ENCODE results near the gene SIGLEC6.
"Not testable (repeated sequence)": the region's sequence is repeated elsewhere in the genome, so short reads cannot be mapped to it uniquely, and the experiment has no call there.

Gene SIGLEC6

DNA sequence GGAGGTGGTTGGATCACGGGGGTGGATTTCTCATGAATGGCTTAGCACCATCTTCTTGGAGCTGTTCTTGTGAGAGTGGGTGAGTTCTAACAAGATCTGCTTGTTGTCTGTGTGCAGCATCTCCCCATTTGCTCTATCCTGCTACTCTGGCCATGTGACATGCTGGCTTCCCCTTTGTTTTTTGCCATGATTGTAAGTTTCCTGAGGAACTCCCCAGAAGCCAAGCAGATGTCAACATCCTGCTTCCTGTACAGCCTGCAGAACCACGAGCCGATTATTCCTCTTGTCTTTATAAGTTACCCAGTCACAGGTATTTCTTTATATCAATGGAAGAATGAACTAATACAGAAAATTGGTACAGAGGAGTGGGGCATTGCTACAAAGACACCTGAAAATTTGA lies 27.6 kb downstream of the SIGLEC6 start:
- TF ChIP-seq, protein P1, sequence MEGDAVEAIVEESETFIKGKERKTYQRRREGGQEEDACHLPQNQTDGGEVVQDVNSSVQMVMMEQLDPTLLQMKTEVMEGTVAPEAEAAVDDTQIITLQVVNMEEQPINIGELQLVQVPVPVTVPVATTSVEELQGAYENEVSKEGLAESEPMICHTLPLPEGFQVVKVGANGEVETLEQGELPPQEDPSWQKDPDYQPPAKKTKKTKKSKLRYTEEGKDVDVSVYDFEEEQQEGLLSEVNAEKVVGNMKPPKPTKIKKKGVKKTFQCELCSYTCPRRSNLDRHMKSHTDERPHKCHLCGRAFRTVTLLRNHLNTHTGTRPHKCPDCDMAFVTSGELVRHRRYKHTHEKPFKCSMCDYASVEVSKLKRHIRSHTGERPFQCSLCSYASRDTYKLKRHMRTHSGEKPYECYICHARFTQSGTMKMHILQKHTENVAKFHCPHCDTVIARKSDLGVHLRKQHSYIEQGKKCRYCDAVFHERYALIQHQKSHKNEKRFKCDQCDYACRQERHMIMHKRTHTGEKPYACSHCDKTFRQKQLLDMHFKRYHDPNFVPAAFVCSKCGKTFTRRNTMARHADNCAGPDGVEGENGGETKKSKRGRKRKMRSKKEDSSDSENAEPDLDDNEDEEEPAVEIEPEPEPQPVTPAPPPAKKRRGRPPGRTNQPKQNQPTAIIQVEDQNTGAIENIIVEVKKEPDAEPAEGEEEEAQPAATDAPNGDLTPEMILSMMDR (IDR thresholded peaks at IDR 0.05; ENCODE audit: borderline replicate concordance, insufficient read depth, low read depth, low read length): no peak
- no peak overlapping the region for H3K4me3 ChIP-seq (ENCODE audit: low read depth, low read length)

DNA sequence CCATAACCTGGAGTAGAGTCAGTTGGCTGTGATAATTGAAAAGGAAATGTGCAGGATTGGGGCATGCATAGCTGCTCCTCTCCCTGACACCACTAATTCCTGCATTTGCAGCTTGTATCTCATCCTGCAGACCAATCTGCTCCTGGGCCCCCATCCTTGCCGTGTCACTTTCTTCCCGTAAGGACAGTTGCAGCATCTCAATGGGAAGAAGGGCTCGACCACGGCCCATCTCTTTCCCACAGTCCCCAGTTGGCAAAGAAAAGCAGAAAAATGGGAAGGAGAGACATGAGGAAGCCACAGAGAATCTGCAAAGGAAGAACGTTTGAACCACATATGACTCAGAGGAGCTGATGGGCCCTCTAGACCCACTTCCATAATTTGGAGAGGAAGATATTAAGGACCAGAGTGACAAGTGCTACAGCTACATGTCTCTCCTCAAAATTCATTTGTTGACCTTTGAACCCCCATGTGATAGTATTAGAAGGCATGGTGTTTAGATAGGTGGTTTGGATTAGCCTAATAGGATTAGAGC lies 28.1 kb downstream of the SIGLEC6 start:
- TF ChIP-seq, protein P1 (IDR thresholded peaks at IDR 0.05; ENCODE audit: borderline replicate concordance, insufficient read depth, low read depth, low read length): no peak
- no peak overlapping the region for H3K4me3 ChIP-seq (ENCODE audit: low read depth, low read length)

DNA sequence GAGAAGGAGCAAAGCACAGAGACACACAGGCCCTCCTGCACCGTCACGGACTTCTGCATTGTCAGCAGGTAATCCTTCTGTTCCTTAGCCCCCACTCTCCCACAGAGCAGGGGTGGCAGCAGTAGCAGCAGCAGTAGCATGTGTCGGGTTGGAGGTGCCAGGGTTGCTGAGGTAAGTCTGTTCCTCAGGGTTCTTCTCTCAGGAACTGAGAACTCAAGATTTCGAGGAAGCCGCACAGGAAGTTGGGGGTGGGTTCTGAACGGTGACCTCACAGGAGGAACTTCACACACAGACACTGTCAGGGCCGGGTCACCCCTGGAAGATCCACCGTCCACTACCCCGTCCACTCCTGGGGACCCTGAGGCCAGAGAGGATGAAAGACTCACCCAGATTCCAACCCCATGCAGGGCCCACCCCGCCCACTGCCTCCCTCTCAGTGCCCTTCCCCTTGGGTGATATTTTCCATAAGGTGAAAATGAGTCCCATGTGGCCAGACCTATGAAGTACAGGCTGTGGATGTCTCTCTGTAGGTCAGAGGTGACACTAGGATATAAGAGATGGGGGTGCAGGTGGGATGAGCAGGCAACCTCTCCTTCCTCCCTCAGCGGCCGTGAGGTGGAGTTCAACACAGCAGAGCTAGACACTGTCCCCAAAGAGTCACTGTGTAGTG lies 29.7 kb downstream of the SIGLEC6 start, which contains the start of gene SIGLEC12:
Gene SIGLEC12 (minus strand): TSS at position 207 of the 670 bp plus-strand sequence. CDS start 67 bp downstream, at position 140.
- TF ChIP-seq, protein P1 (IDR thresholded peaks at IDR 0.05; ENCODE audit: borderline replicate concordance, insufficient read depth, low read depth, low read length): no peak
- H3K4me3 ChIP-seq (ENCODE audit: low read depth, low read length): no peak within 1 kb of the TSS

DNA sequence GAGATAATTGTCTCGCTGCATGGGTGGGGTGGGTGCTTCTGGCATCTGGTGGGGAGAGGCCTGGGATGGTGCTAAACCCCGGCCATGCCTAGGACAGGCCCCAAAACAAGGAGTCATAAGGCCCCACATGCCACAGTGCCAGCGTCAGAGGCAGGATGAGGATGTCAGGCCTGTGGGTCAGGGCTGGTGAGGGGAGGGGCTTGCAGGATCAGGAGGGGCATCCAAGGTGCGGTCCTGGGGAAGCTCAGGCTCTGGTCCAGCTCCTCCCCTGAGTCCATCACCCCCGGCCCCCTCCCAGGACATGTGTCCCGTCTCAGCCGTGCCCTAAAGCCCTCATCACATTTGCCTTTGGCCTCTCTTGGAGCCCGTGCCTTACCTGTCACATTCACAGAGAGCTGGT lies 30.5 kb downstream of the SIGLEC6 start:
- not testable (repeated sequence) for H3K4me3 ChIP-seq (ENCODE audit: low read depth, low read length)

DNA sequence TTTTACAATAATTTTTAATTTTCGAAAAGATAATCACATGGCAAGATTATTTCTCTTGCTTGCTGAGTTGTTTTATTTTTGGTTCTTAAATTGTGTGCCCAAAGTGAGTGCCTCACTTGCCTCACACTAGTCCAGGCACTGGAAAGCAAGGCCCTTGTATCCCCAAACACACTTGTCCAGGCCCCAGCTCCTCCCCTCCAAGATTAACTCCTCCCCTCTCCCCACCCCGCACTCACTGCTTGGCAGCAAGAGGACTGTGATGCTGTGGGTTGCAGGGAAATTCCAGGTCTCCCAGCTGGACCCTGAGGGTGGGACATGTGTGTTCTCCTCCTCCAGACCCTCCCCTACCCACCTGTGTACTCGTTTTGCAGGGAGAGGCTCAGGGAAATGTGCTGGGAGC lies 33.8 kb downstream of the SIGLEC6 start:
- TF ChIP-seq, protein P1 (IDR thresholded peaks at IDR 0.05; ENCODE audit: borderline replicate concordance, insufficient read depth, low read depth, low read length): no peak
- no peak overlapping the region for H3K4me3 ChIP-seq (ENCODE audit: low read depth, low read length)

DNA sequence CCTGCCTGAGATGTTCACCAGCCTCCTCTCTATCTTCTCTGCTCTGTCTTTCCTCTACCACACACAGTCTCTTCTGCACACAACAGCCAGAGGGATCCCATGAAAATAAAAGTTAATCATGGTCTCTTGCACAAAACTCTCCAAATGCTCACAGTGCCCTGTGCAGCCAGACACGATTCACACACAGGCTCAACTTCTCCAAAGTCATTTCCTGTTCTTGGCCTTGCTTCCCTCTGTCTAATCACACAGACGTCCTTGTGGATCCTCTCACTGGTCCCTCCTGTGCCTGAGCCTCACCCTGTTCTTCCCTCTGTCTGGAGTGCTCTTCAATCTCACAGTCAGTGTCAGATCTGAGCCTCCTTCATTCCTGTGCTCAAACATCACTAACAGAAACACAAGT lies 37.7 kb downstream of the SIGLEC6 start:
- H3K4me3 ChIP-seq (ENCODE audit: low read depth, low read length): no peak overlapping the region
- TF ChIP-seq, protein P1 (IDR thresholded peaks at IDR 0.05; ENCODE audit: borderline replicate concordance, insufficient read depth, low read depth, low read length): no peak

DNA sequence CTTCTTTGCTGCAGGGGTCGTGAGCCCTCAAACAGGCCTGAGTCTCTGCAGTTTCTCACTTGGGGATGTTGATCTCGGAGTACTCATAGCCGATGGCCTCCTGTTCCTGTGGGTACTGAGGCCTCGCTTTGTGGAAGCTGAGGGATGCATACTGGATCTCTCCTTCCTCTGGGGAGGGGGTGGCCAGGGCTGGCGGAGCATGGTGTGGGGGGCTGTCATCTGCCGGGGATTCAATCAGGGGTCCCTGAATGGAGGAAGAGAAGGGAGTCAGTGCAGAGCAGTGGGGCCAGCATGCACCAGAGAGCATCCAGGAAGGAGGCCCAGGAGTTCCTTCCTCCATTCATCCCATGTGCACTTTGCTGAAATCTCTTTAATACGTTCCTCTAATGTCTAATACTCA lies 39.9 kb downstream of the SIGLEC6 start:
- TF ChIP-seq, protein P1 (IDR thresholded peaks at IDR 0.05; ENCODE audit: borderline replicate concordance, insufficient read depth, low read depth, low read length): no peak
- no peak overlapping the region for H3K4me3 ChIP-seq (ENCODE audit: low read depth, low read length)

All from GM12875 (cell line).